Urinary bladder (tissue), 4 donors: ENCODE data around the gene RNF152. TPM values are rescaled to one million over a fixed set of nuclear protein-coding genes. Genes with fewer than 3 reads are reported as not detected.

Experiments used
- DNase-seq: peaks from one replicate; pipeline ENCODE4 v3.0.0-alpha.2; 2015; ENCODE audit errors: extremely low spot score
- H3K27ac ChIP-seq: one replicate; pipeline ENCODE4 v1.5.1; 2013; ENCODE audit warnings: low read depth, mild to moderate bottlenecking, moderate library complexity
- H3K36me3 ChIP-seq: one replicate; pipeline ENCODE4 v1.6.1; 2013; ENCODE audit warnings: mild to moderate bottlenecking, moderate library complexity; ENCODE audit not compliant: insufficient read depth
- H3K4me1 ChIP-seq: one replicate; pipeline ENCODE4 v1.6.1; 2013; ENCODE audit warnings: mild to moderate bottlenecking, moderate library complexity; ENCODE audit not compliant: insufficient read depth
- H3K4me3 ChIP-seq: one replicate; pipeline ENCODE4 v1.5.1; 2013; ENCODE audit warnings: low read depth, low read length
- WGBS: extraction: QIAGEN DNeasy Blood & Tissue Kit; methylation state at CpG from one replicate; pipeline ENCODE4 v1.1.7; 2013; 5-methylcytosine and 5-hydroxymethylcytosine counted together
- polyA plus RNA-seq: library from polyadenylated mRNA; stranded (reverse); fragments of 200-250 nt; gene quantifications from one replicate; pipeline ENCODE4 v1.2.3, GENCODE V29; 2013
- total RNA-seq: library from RNA; depleted of rRNA; stranded (reverse); fragments of >200 nt; gene quantifications from one replicate; pipeline ENCODE4 v1.2.3, GENCODE V29; 2014
- donor health status: healthy with polysubstance abuse.
- donor health status: healthy.

The RNF152 gene
- total and polyA plus RNA-seq, 2 donors = 3.4 to 44.4 TPM

DNA sequence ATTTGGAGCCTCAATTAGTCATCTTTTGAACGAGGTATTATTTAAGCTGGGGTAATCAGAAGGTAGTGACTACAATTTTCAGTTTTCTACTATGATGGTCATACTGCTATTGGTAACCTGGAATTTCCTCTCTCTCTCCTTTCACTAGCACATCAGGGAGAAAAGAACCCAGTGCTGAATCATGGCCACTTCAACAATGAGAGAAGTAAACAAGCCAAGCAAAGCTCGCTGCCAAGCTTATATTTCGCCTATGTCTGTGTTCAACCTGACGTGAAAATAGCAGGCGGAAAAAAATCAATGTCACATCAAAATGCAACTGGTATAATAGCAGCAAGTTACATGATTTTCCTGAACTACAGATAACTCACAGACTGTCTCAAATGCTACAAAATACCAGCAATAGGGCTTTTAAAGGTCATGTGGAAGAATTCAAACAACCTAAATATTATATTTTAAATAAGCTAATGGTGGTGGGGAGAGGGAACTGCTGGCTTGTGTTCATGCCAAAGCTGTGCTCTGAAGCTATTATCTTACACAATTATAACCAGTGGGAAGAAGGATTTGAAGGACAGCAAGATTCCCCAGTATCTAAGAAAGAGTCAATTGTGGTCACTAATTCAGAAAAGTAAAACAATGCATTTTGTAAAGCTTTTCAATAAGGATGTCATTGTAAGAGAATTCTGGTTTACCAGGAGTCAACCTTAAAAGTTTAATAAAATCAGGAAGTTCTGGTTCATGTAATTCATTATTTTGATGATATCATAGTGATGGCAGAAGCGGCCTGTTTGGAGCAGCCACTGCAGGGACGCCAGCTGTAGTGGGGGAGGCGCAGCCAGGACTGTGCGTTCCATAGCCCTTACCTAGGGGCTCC lies 38.0 kb downstream of the RNF152 start:
- Histone ChIP-seq H3K36me3 (no peaks in the 10 kb centered on the region), H3K27ac (no peak overlapping the region), H3K4me3 (no peak overlapping the region), H3K4me1 (peaks cover 2% of the 10 kb centered on the region)
- WGBS = 59% methylated on average over 9 of the region's 9 CpGs
- no peak for DNase-seq

- Histone ChIP-seq H3K36me3 (no peaks in the 10 kb centered on the region), H3K27ac (no peak overlapping the region), H3K4me3 (no peak overlapping the region), H3K4me1 (peaks cover 2% of the 10 kb centered on the region)
- no peak for DNase-seq
- WGBS = 90% methylated on average over 3 of the region's 3 CpGs
Measured at GRCh38 chr18:61853855-61854254, 39.0 kb downstream of the RNF152 start.

DNA sequence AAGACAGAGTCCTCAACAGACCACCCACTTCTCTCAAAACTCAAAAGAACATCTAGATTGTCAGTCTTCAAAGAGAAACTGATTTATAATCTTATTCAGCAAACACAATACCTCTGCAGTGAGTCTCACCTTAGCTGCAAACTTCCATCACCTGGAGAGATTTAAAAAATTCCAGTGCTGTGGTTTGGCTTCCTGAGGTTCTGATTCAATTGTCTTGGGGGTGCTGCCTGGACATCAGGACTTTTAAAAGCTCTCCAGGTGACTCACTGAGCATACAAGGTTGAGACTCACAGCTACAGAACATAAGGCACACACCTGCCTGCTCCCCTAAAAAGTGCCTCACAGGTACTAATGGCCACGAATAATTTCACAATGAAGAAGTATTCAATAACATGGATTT lies 40.3 kb downstream of the RNF152 start:
- WGBS = 74% methylated on average over 1 of the region's 1 CpG
- H3K36me3 ChIP-seq = no peaks in the 10 kb centered on the region
- H3K4me3 ChIP-seq = no peak overlapping the region
- H3K4me1 ChIP-seq = peaks cover 2% of the 10 kb centered on the region
- DNase-seq = no peak
- no peak overlapping the region for H3K27ac ChIP-seq

DNA sequence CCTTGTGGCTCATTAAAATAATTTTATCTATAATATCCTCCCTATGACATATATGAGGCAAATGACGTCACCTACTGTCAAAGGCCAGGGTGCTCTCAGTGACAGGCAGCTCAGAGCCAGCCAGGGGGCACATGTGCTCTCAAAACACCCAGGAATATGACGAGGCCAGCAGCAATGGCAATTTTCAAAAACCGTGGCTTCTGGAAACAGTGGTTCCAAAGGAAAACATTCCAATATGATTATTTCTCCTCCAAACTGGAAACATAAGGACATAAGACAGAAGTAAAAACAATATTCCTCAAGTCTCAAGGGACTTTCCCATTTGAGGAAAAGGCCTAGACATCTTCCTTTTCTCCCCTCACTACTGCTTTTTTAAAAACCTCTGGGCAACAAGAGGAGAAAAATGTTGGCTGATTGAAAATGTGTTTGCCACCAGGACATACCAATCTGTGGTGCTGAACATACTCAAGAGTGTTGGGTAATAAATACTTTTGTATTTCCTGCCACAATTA lies 40.8 kb downstream of the RNF152 start:
- Histone ChIP-seq H3K4me1 (peaks cover 2% of the 10 kb centered on the region), H3K36me3 (no peaks in the 10 kb centered on the region), H3K27ac (no peak overlapping the region), H3K4me3 (no peak overlapping the region)
- DNase-seq = no peak
- 76% methylated on average over 3 of the region's 3 CpGs for WGBS

- H3K27ac ChIP-seq = no peak overlapping the region
Measured at GRCh38 chr18:61851279-61851678, 41.5 kb downstream of the RNF152 start.

GRCh38 chr18:61850756-61851155 lies 42.1 kb downstream of the RNF152 start:
- H3K4me3 ChIP-seq = no peak overlapping the region
- 87% methylated on average over 3 of the region's 3 CpGs for WGBS
- no peak overlapping the region for H3K27ac ChIP-seq
- peaks cover 2% of the 10 kb centered on the region for H3K4me1 ChIP-seq
- no peaks in the 10 kb centered on the region for H3K36me3 ChIP-seq
- no peak for DNase-seq

More at GRCh38 chr18:61851279-61851678, 41.5 kb downstream of the RNF152 start:
- H3K36me3 ChIP-seq = no peaks in the 10 kb centered on the region
- DNase-seq = no peak
- no peak overlapping the region for H3K4me3 ChIP-seq
- WGBS = 85% methylated on average over 3 of the region's 3 CpGs
- H3K4me1 ChIP-seq = peaks cover 2% of the 10 kb centered on the region

DNA sequence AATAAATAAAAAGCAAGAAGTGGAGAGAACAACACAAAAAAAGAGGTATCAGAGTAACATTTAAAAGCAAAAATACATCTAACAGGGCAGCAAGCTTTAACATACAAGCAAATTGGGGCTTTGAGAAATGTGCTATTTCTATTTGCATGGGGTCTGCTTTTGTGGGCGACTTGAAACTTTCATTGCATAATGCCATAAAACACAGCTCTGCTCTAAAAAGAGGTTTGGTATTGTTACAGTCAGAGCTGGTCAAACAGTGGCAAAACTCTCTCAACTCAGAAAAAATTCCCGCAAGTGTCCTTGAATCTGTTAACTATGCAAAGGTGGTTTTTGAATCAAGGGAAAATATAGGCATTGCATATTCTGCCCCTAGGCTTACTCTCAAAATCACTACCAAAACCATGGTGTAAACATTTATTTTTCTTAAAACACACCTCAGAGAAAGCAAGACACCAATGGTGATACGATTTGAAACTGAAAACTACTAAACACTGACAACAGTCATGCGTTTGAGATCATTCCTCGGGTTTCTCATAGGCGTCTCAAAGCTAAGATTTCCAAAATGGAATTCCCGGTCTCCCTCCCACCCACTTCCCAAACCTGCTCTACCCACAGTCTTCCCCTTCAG lies 45.5 kb downstream of the RNF152 start:
- no peaks in the 10 kb centered on the region for H3K36me3 ChIP-seq
- H3K4me1 ChIP-seq = no peaks in the 10 kb centered on the region
- no peak for DNase-seq
- H3K27ac ChIP-seq = no peak overlapping the region
- WGBS = 91% methylated on average over 7 of the region's 7 CpGs
- no peak overlapping the region for H3K4me3 ChIP-seq

DNA sequence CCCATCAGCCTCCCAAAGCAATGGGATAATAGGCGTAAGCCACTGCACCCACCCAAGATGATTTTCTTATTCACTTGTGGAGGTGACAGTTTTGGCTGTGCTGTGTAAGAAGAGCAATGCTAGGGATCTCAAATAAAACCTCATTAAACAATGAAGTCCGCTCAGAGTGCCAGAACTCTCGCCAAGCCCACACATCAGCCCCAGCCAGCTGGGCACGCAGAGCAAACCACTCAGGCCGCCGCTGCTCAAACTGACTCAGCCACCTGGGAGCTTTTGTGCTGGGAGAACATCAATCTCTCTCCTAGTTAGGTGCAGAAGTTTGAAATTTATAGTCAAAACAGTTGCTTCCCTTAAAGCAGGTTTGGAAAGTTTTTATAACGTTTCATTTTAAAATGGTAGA lies 47.6 kb downstream of the RNF152 start:
- no peak overlapping the region for H3K27ac ChIP-seq
- DNase-seq = no peak
- no peaks in the 10 kb centered on the region for H3K4me1 ChIP-seq
- H3K4me3 ChIP-seq = no peak overlapping the region
- WGBS = 91% methylated on average over 7 of the region's 7 CpGs
- no peaks in the 10 kb centered on the region for H3K36me3 ChIP-seq

DNA sequence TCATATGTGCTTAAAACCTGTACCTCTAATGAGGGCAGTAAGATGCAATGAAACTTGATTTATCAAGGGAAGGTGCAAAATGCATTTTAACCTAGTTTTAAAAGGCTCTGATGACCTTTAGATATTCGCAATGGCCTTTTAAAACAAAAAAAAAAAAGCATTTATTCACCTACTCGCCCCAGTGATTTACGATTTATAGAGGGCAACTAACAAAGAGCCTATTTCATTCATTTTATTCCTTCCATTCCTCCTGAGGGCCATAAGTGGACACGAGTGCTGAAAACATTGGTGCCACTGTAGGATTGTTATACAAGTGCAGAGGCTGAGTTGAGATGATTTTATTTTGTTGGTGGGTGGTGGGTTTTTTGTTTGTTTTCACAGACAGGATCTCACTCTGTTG lies 48.1 kb downstream of the RNF152 start:
- H3K27ac ChIP-seq = no peak overlapping the region
- no peak overlapping the region for H3K4me3 ChIP-seq
- WGBS = 75% methylated on average over 4 of the region's 4 CpGs
- DNase-seq = no peak
- H3K36me3 ChIP-seq = no peaks in the 10 kb centered on the region
- no peaks in the 10 kb centered on the region for H3K4me1 ChIP-seq

- Histone ChIP-seq H3K4me1 (no peaks in the 10 kb centered on the region), H3K27ac (no peak overlapping the region), H3K4me3 (no peak overlapping the region), H3K36me3 (no peaks in the 10 kb centered on the region)
- no peak for DNase-seq
- WGBS = 66% methylated on average over 2 of the region's 2 CpGs
Measured at GRCh38 chr18:61842146-61842545, 50.7 kb downstream of the RNF152 start.

DNA sequence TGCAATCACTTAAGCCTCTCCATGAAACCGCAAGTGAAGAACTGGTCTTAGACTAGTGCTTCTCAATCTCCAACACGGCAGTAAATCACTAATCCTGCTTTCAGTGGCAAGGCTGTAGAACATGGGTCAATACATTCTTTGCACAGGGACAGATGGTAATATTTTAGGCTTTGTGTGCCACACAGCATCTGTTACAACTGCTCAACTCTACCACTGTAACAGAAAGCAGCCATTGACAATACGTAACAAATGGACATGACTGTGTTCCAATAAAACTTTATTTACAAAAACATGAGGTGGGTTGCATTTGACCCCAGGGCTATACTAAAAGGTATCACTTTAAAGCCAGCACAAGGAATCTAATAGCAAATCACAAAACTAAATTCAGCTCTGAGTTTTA lies 51.1 kb downstream of the RNF152 start:
- no peak overlapping the region for H3K27ac ChIP-seq
- H3K36me3 ChIP-seq = no peaks in the 10 kb centered on the region
- H3K4me3 ChIP-seq = no peak overlapping the region
- no peaks in the 10 kb centered on the region for H3K4me1 ChIP-seq
- DNase-seq = no peak
- WGBS = 94% methylated on average over 3 of the region's 3 CpGs

GRCh38 chr18:61840324-61840723 lies 52.5 kb downstream of the RNF152 start:
- H3K4me1 ChIP-seq = no peaks in the 10 kb centered on the region
- WGBS = 100% methylated on average over 1 of the region's 1 CpG
- H3K27ac ChIP-seq = no peak overlapping the region
- no peaks in the 10 kb centered on the region for H3K36me3 ChIP-seq
- H3K4me3 ChIP-seq = no peak overlapping the region
- no peak for DNase-seq

DNA sequence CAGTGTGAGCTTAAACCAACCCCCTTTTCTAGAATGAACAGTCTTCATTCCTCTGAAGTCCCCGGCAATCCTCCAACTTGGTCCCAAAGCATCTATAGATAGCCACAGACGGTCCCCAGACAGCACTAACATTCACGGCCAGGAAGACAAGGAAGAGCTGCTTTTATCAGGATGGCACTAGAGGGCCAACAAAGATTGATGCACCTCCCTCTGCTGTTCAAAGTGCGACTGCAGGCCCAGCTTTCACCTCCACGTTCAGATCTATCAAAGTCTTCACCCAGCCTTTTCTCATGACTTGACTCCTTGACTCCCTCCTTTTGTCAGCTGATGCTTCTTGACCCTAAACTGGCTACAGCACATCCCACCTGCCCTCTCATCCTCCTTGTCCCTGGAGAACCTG lies 54.3 kb downstream of the RNF152 start:
- no peaks in the 10 kb centered on the region for H3K4me1 ChIP-seq
- no peaks in the 10 kb centered on the region for H3K36me3 ChIP-seq
- DNase-seq = no peak
- H3K27ac ChIP-seq = no peak overlapping the region
- H3K4me3 ChIP-seq = no peak overlapping the region
- WGBS = 90% methylated on average over 5 of the region's 5 CpGs

GRCh38 chr18:61833978-61834377 lies 58.8 kb downstream of the RNF152 start:
- H3K4me3 ChIP-seq = no peak overlapping the region
- no peaks in the 10 kb centered on the region for H3K4me1 ChIP-seq
- no peaks in the 10 kb centered on the region for H3K36me3 ChIP-seq
- no peak overlapping the region for H3K27ac ChIP-seq
- no peak for DNase-seq
- 66% methylated on average over 4 of the region's 4 CpGs for WGBS
